ENCODE data around the gene KIF2A. TPM values are rescaled to one million over a fixed set of nuclear protein-coding genes. Genes with fewer than 3 reads are reported as not detected.
A peak's percentile ranks its signal among the peaks of the same experiment; 100 is the strongest.

The KIF2A gene
- 10 to 100 TPM; 10.3 to 16.3 TPM for total RNA-seq

DNA sequence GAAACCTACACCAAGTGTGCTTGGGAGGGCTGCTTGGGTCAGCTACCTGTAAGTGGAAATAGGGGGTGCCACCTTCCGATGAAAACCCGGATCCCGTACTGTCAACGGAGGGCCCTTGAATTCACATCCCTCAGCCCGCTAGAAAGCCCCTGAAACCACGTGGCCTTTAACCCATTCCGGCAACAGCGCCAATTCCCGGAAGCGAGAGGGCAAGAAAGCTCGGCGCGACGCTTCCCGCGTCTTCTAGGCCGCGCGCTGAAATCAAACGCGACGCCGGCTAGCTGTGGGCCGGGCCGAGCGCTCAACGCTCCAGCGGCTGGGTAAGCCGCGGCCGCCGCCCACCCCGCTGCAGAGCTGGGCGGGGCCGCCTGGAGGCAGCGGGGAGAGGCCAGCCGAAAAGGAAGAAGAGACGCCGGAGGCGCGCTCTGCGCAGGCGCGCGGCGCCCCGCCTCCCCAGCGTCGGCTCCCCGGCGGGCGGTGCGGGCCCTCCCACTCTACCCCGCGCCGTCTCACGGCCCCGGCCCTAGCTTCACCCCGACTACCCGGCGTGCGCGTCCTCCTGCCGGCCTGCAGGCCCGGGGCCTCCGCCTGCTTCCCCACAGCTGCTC is at the start of gene KIF2A:
Gene KIF2A (plus strand): TSS at position 492 of the 608 bp plus-strand sequence. CDS start 267 bp downstream, outside the sequence.
- Histone ChIP-seq H3K27ac (peak within 1 kb of the TSS; percentile 88 to 92), H3K36me3 (no peaks in the 10 kb centered on the region), H3K9me3 (no peaks in the 10 kb centered on the region), H3K4me3 (peak within 1 kb of the TSS; percentile 89 to 99), H3K27me3 (no peaks in the 10 kb centered on the region), H3K4me1 (peaks cover 0 to 17% of the 10 kb centered on the region in 2 donors)
- TF ChIP-seq, protein P1, sequence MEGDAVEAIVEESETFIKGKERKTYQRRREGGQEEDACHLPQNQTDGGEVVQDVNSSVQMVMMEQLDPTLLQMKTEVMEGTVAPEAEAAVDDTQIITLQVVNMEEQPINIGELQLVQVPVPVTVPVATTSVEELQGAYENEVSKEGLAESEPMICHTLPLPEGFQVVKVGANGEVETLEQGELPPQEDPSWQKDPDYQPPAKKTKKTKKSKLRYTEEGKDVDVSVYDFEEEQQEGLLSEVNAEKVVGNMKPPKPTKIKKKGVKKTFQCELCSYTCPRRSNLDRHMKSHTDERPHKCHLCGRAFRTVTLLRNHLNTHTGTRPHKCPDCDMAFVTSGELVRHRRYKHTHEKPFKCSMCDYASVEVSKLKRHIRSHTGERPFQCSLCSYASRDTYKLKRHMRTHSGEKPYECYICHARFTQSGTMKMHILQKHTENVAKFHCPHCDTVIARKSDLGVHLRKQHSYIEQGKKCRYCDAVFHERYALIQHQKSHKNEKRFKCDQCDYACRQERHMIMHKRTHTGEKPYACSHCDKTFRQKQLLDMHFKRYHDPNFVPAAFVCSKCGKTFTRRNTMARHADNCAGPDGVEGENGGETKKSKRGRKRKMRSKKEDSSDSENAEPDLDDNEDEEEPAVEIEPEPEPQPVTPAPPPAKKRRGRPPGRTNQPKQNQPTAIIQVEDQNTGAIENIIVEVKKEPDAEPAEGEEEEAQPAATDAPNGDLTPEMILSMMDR (IDR thresholded peaks at IDR 0.05): peak in 1 of 2 donors; percentile 42
- DNase-seq (ENCODE audit: low spot score): peak; percentile 87

DNA sequence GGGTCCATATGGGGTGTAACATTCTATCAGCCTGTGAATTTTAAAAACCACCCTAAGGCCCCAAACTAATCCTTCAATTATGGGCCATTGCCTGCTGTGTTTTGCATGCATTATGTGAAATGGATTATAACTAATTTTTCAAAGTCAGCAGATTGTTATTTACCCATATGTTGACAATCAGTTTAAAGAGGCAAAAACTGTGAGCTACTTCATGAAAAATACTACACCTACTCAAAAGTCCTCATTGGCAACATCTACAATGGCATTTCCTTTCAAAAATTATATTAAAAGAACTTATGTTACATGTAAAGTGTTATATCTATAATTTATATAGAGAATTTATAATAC is 49.0 kb upstream of the KIF2A start:
- DNase-seq (ENCODE audit: low spot score): no peak
- H3K4me1 ChIP-seq: no peaks in the 10 kb centered on the region
- no peaks in the 10 kb centered on the region for H3K27me3 ChIP-seq
- no peak overlapping the region for H3K4me3 ChIP-seq
- TF ChIP-seq, protein P1 (IDR thresholded peaks at IDR 0.05): no peak
- H3K9me3 ChIP-seq: no peaks in the 10 kb centered on the region
- H3K36me3 ChIP-seq: no peaks in the 10 kb centered on the region
- no peak overlapping the region for H3K27ac ChIP-seq

GRCh38 chr5:62258654-62259053 is 47.4 kb upstream of the KIF2A start:
- DNase-seq (ENCODE audit: low spot score): no peak
- TF ChIP-seq, protein P1 (IDR thresholded peaks at IDR 0.05): no peak
- Histone ChIP-seq H3K27ac (no peak overlapping the region), H3K27me3 (no peaks in the 10 kb centered on the region), H3K4me1 (no peaks in the 10 kb centered on the region), H3K36me3 (no peaks in the 10 kb centered on the region), H3K9me3 (no peaks in the 10 kb centered on the region), H3K4me3 (no peak overlapping the region)

- no peaks in the 10 kb centered on the region for H3K4me1 ChIP-seq
- no peaks in the 10 kb centered on the region for H3K27me3 ChIP-seq
- TF ChIP-seq, protein P1 (IDR thresholded peaks at IDR 0.05): no peak
- H3K9me3 ChIP-seq: no peaks in the 10 kb centered on the region
- no peak for DNase-seq (ENCODE audit: low spot score)
- no peaks in the 10 kb centered on the region for H3K36me3 ChIP-seq
- no peak overlapping the region for H3K27ac ChIP-seq
- H3K4me3 ChIP-seq: no peak overlapping the region
Measured at GRCh38 chr5:62259699-62260250, 46.2 kb upstream of the KIF2A start.

DNA sequence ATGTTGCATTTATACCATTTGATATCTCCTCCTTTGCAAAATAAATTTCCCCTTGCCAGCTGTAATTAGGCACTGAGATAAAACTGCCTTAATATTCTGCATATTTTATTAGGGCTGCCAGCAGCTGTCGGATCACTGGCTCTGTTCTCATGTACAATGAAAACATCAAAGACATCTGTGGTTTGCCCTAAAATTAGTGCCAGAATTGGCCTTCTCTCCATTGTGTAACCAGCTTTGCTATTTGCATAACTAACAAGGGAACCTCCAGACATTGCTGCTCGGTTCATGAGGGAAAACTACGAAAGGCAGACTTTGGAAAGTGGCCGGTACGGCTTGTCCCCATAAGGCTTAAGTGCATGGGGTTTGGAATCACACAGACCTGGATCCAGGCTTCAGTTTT is 45.5 kb upstream of the KIF2A start:
- Histone ChIP-seq H3K27me3 (no peaks in the 10 kb centered on the region), H3K4me1 (no peaks in the 10 kb centered on the region), H3K36me3 (no peaks in the 10 kb centered on the region), H3K9me3 (no peaks in the 10 kb centered on the region), H3K4me3 (no peak overlapping the region), H3K27ac (no peak overlapping the region)
- DNase-seq (ENCODE audit: low spot score): no peak
- TF ChIP-seq, protein P1 (IDR thresholded peaks at IDR 0.05): no peak

DNA sequence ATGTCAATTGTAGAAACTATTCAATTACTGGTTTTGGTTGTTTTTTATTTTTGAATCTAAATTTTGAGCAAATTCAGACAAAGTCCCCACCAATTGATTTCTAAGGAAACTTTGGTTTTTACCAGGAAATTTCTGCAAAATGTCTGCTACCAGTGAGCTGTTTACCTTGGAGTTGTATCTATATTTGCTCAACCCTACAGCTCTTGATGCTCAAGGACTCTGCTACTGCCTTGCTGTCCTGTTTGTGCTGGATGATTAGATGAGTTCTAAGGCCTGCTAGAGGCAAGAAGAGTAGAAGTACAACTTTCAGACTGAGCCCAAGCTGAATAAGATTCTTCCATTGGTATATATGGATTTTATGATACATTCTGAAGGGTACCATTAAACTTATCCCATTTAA is 42.6 kb upstream of the KIF2A start:
- no peaks in the 10 kb centered on the region for H3K4me1 ChIP-seq
- H3K4me3 ChIP-seq: no peak overlapping the region
- no peaks in the 10 kb centered on the region for H3K27me3 ChIP-seq
- no peaks in the 10 kb centered on the region for H3K36me3 ChIP-seq
- TF ChIP-seq, protein P1 (IDR thresholded peaks at IDR 0.05): no peak
- no peaks in the 10 kb centered on the region for H3K9me3 ChIP-seq
- no peak overlapping the region for H3K27ac ChIP-seq
- no peak for DNase-seq (ENCODE audit: low spot score)

Measured in right atrium auricular region (tissue), 2 donors.